Endothelial cell (in vitro differentiated cells): ENCODE measurements around the gene HCAR2. TPM values are rescaled to one million over a fixed set of nuclear protein-coding genes. Genes with fewer than 3 reads are reported as not detected.

ENCODE experiments used
- DNase-seq: peaks from one replicate; pipeline ENCODE4 v3.0.0; 2021; ENCODE audit warnings: low spot score
- H3K27ac Mint-ChIP-seq: one replicate; pipeline ENCODE4 v1.8.0; 2021; ENCODE audit warnings: mixed read lengths, inconsistent platforms; ENCODE audit not compliant: unreplicated experiment
- H3K27me3 Mint-ChIP-seq: one replicate; pipeline ENCODE4 v1.8.0; 2021; ENCODE audit warnings: mild to moderate bottlenecking, moderate library complexity, mixed read lengths, inconsistent platforms; ENCODE audit not compliant: unreplicated experiment
- H3K36me3 Mint-ChIP-seq: one replicate; pipeline ENCODE4 v1.8.0; 2021; ENCODE audit warnings: mild to moderate bottlenecking, low read depth, mixed read lengths, inconsistent platforms; ENCODE audit not compliant: unreplicated experiment
- H3K4me1 Mint-ChIP-seq: one replicate; pipeline ENCODE4 v1.8.0; 2021; ENCODE audit warnings: mild to moderate bottlenecking, mixed read lengths, inconsistent platforms; ENCODE audit not compliant: unreplicated experiment
- H3K4me3 Mint-ChIP-seq: one replicate; pipeline ENCODE4 v1.8.0; 2021; ENCODE audit warnings: mild to moderate bottlenecking, mixed read lengths, inconsistent platforms; ENCODE audit not compliant: unreplicated experiment
- H3K9me3 Mint-ChIP-seq: one replicate; pipeline ENCODE4 v1.8.0; 2021; ENCODE audit warnings: mixed read lengths, inconsistent platforms; ENCODE audit not compliant: unreplicated experiment
- CTCF ChIP-seq: fragments of 200-600 bp; sonication (generic); IDR thresholded peaks from one replicate; pipeline ENCODE4 v1.5.0; 2021; ENCODE audit warnings: antibody characterized with exemption; ENCODE audit not compliant: unreplicated experiment
- total RNA-seq: library from RNA; stranded (reverse); fragmentation: NEBNext Ultra II Directional; extraction: Animal tissue kit (Norgen Biotek cat#: 25700); gene quantifications from one replicate; pipeline ENCODE4 v1.2.1, GENCODE V29; 2021; ENCODE audit not compliant: unreplicated experiment

The HCAR2 gene
- total RNA-seq, 1 donor from 2014 or later, result not detected

- no peak overlapping the region for H3K27ac Mint-ChIP-seq
- no peaks in the 10 kb centered on the region for H3K27me3 Mint-ChIP-seq
- H3K9me3 Mint-ChIP-seq, result no peaks in the 10 kb centered on the region
- peaks cover 4% of the 10 kb centered on the region for H3K36me3 Mint-ChIP-seq
- no peak for DNase-seq
- TF ChIP-seq CTCF, result no peak
- no peak overlapping the region for H3K4me3 Mint-ChIP-seq
- H3K4me1 Mint-ChIP-seq, result peaks cover 5% of the 10 kb centered on the region
Measured at GRCh38 chr12:122672515-122672914, 30.6 kb downstream of the HCAR2 start.

GRCh38 chr12:122669397-122670070, 33.6 kb downstream of the HCAR2 start:
- no peaks in the 10 kb centered on the region for H3K36me3 Mint-ChIP-seq
- TF ChIP-seq CTCF, result no peak

DNA sequence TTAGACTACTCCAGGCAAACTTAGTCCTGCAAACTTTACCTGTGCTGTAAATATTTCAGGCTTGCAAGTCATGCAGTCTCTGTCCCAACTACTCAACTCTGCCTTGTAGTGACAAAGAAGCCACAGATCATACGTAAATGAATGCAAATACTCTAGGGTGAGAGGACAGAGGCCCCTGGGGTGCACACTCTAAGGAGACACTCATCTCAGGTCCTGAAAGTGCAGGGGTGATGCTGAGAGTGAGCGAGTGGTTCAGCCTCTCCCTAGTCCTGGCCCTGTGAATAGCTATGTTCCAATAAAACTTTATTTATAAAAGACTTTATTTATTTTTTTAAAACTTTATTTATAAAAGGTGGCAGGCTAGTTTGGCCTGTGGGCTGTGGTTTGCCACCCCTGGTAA, 34.9 kb downstream of the HCAR2 start:
- H3K4me1 Mint-ChIP-seq, result peaks cover 8% of the 10 kb centered on the region
- DNase-seq, result no peak

More at GRCh38 chr12:122669397-122670070, 33.6 kb downstream of the HCAR2 start:
- no peak for DNase-seq
- no peak overlapping the region for H3K4me3 Mint-ChIP-seq
- peaks cover 2% of the 10 kb centered on the region for H3K27me3 Mint-ChIP-seq
- no peaks in the 10 kb centered on the region for H3K9me3 Mint-ChIP-seq
- H3K4me1 Mint-ChIP-seq, result peaks cover 8% of the 10 kb centered on the region
- H3K27ac Mint-ChIP-seq, result no peak overlapping the region

DNA sequence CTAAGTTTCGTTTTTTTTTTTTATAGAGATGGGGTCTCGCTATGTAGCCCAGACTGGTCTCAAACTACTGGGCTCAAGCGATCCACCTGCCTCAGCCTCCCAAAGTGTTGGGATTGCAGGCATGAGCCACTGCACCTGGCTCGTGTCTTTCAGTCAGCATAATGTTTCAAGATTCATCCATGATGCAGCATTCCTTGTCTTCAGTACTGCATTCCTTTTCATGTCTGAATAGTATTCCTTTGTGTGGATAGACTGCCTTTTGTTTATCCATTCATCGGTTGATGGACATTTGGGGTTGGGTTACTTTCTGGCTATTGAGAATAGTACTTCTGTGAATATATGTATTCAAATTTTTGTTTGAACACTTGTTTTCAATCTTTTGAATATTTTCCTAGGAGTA, 37.4 kb downstream of the HCAR2 start:
- Mint-ChIP-seq H3K27me3 (peaks cover 2% of the 10 kb centered on the region), H3K4me3 (no peak overlapping the region), H3K36me3 (no peaks in the 10 kb centered on the region), H3K27ac (no peak overlapping the region), H3K9me3 (no peaks in the 10 kb centered on the region), H3K4me1 (peaks cover 6% of the 10 kb centered on the region)
- TF ChIP-seq CTCF, result no peak
- DNase-seq, result no peak

More for the DNA sequence above, 34.9 kb downstream of the HCAR2 start:
- peaks cover 2% of the 10 kb centered on the region for H3K27me3 Mint-ChIP-seq
- no peaks in the 10 kb centered on the region for H3K9me3 Mint-ChIP-seq
- no peaks in the 10 kb centered on the region for H3K36me3 Mint-ChIP-seq
- TF ChIP-seq CTCF, result no peak
- no peak overlapping the region for H3K27ac Mint-ChIP-seq
- no peak overlapping the region for H3K4me3 Mint-ChIP-seq

DNA sequence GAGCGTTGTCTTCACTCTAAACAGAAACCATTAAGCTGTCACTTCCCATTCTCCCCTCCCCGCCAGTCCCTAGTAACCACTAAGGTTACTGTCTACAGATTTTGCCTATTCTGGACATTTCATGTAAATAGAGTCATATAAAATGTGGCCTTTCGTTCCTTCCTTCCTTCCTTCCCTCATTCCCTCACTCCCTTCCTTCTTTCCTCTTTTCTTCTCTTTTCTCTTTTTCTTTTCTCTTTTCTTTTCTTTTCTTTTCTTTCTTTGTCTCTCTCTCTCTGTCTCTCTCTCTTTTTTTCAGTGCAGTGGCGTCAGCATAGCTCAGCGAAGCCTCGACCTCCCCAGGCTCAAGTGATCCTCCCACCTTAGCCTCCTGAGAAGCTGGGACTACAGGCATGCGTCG, 37.8 kb downstream of the HCAR2 start:
- Mint-ChIP-seq H3K4me1 (peaks cover 6% of the 10 kb centered on the region), H3K27me3 (peaks cover 2% of the 10 kb centered on the region), H3K4me3 (no peak overlapping the region), H3K9me3 (no peaks in the 10 kb centered on the region), H3K36me3 (no peaks in the 10 kb centered on the region), H3K27ac (peak overlapping the region; percentile 36)
- no peak for DNase-seq
- no peak for TF ChIP-seq CTCF
